Measurements from ENCODE around the gene TLR7.

TLR7 gene

GRCh38 chrX:12891171-12891570 is 24.3 kb downstream of the TLR7 start:
- no peak for DNase-seq (ENCODE audit: low read depth)

- DNase-seq (ENCODE audit: low read depth): no peak
Measured at GRCh38 chrX:12891915-12892506, 25.1 kb downstream of the TLR7 start.

GRCh38 chrX:12892716-12893115 is 25.8 kb downstream of the TLR7 start:
- no peak for DNase-seq (ENCODE audit: low read depth)

- peak; percentile 4 for DNase-seq (ENCODE audit: low read depth)
Measured at GRCh38 chrX:12894074-12895030, 27.5 kb downstream of the TLR7 start.

- no peak for DNase-seq (ENCODE audit: low read depth)
Measured at GRCh38 chrX:12895866-12896265, 29.0 kb downstream of the TLR7 start.

- no peak for DNase-seq (ENCODE audit: low read depth)
Measured at GRCh38 chrX:12896935-12897334, 30.1 kb downstream of the TLR7 start.

GRCh38 chrX:12898073-12898472 is 31.2 kb downstream of the TLR7 start:
- no peak for DNase-seq (ENCODE audit: low read depth)

- no peak for DNase-seq (ENCODE audit: low read depth)
Measured at GRCh38 chrX:12899506-12899905, 32.6 kb downstream of the TLR7 start.

GRCh38 chrX:12901486-12901885 is 34.6 kb downstream of the TLR7 start:
- DNase-seq (ENCODE audit: low read depth): peak; percentile 31

GRCh38 chrX:12903646-12904045 is 36.8 kb downstream of the TLR7 start:
- DNase-seq (ENCODE audit: low read depth): no peak

GRCh38 chrX:12906046-12906761 is 39.3 kb downstream of the TLR7 start, which contains the start of gene TLR8:
Gene TLR8 (plus strand): TSS chrX:12906620. CDS start chrX:12906707, 87 bp downstream.
- no peak for DNase-seq (ENCODE audit: low read depth)

GRCh38 chrX:12910423-12911121 is 43.7 kb downstream of the TLR7 start:
- no peak for DNase-seq (ENCODE audit: low read depth)

- DNase-seq (ENCODE audit: low read depth): no peak
Measured at GRCh38 chrX:12911122-12911470, 44.2 kb downstream of the TLR7 start.

- no peak for DNase-seq (ENCODE audit: low read depth)
Measured at GRCh38 chrX:12912791-12913482, 46.1 kb downstream of the TLR7 start.

GRCh38 chrX:12917753-12918152 is 50.9 kb downstream of the TLR7 start:
- DNase-seq (ENCODE audit: low read depth): no peak

GRCh38 chrX:12919051-12919450 is 52.2 kb downstream of the TLR7 start:
- no peak for DNase-seq (ENCODE audit: low read depth)

- no peak for DNase-seq (ENCODE audit: low read depth)
Measured at GRCh38 chrX:12919620-12920019, 52.7 kb downstream of the TLR7 start.

GRCh38 chrX:12920990-12921389 is 54.1 kb downstream of the TLR7 start:
- DNase-seq (ENCODE audit: low read depth): no peak

- no peak for DNase-seq (ENCODE audit: low read depth)
Measured at GRCh38 chrX:12921886-12922598, 55.2 kb downstream of the TLR7 start.

GRCh38 chrX:12922599-12922919 is 55.7 kb downstream of the TLR7 start:
- DNase-seq (ENCODE audit: low read depth): no peak

- DNase-seq (ENCODE audit: low read depth): no peak
Measured at GRCh38 chrX:12929701-12930100, 62.8 kb downstream of the TLR7 start.

Measured in stimulated activated CD8-positive, alpha-beta memory T cell treated with anti-CD3 and anti-CD28 coated beads, Interleukin-7, amount 100 ng/mL, for 24 hours (primary cell).